Transverse colon (tissue), 4 donors: ENCODE data around the gene HMCN2. TPM values are rescaled to one million over a fixed set of nuclear protein-coding genes. Genes with fewer than 3 reads are reported as not detected.

Source experiments
- DNase-seq: peaks from one replicate; pipeline ENCODE4 v3.0.0-alpha.2; 2019
- H3K27ac ChIP-seq, 4 donors: fragments of 200-600 bp; sonication (generic); 2 replicates each; pipeline ENCODE4 v1.5.1; 2016 to 2018; ENCODE audit warnings: inconsistent platforms in 4 of 4
- H3K27me3 ChIP-seq: fragments of 200-600 bp; sonication (generic); 2 replicates; pipeline ENCODE4 v1.5.1; 2017; ENCODE audit warnings: inconsistent platforms
- H3K36me3 ChIP-seq, 4 donors: fragments of 200-600 bp; sonication (generic); 2 replicates each; pipeline ENCODE4 v1.5.1; 2017 to 2019; ENCODE audit warnings: inconsistent platforms in 4 of 4
- H3K4me1 ChIP-seq, 4 donors: fragments of 200-600 bp; sonication (generic); 2 replicates each; pipeline ENCODE4 v1.5.1; 2017 to 2020; ENCODE audit warnings: inconsistent platforms in 4 of 4
- H3K4me3 ChIP-seq, 4 donors: fragments of 200-600 bp; sonication (generic); 1 replicate in 1 of 4; 2 replicates in 3 of 4; pipeline versions ENCODE4 v1.5.1 to v1.6.1; 2017 to 2019; ENCODE audit warnings: inconsistent platforms in 4 of 4
- H3K9me3 ChIP-seq, 2 donors: fragments of 200-600 bp; sonication (generic); 2 replicates each; pipeline ENCODE4 v1.5.1; 2017 to 2019; ENCODE audit warnings: inconsistent platforms in 2 of 2
- EP300 ChIP-seq: sonication (generic); formaldehyde crosslinking; IDR thresholded peaks from one replicate; pipeline ENCODE4 v1.6.1; 2017; ENCODE audit warnings: antibody characterized with exemption, low read depth
- POLR2A ChIP-seq: fragments of 450-650 bp; IDR thresholded peaks from one replicate; pipeline ENCODE4 v1.6.1; 2016; ENCODE audit warnings: antibody characterized with exemption, mild to moderate bottlenecking, moderate library complexity
- POLR2AphosphoS5 ChIP-seq, 3 donors: sonication (generic); formaldehyde crosslinking; IDR thresholded peaks; one replicate each; pipeline ENCODE4 v1.6.1; 2016; ENCODE audit warnings: antibody characterized with exemption in 3 of 3
- WGBS, 2 donors: methylation state at CpG; one replicate each; pipeline ENCODE4 v1.1.5; 2018; ENCODE audit warnings: low coverage in 1 of 2; 5-methylcytosine and 5-hydroxymethylcytosine counted together
- in situ Hi-C, 4 donors: fragments of 200-750 bp; cut with MboI; loops; one replicate each; pipeline versions ENCODE4 v1.15.0 to v1.15.1; 2017; ENCODE audit warnings: low sequenced_read_pairs in 3 of 4, low pct_ligation_motif_present in 1 of 4, low pct_unique_long_range_greater_than_20kb in 1 of 4
- intact Hi-C: fragments of 100-400 bp; cut with DNase I; formaldehyde crosslinking; loops from one replicate; pipeline ENCODE4 v1.15.1; 2023; ENCODE audit warnings: low total_unique reads
- total RNA-seq, 4 donors: library from RNA; depleted of rRNA; stranded (reverse); fragments of >200 nt; gene quantifications; one replicate each; pipeline ENCODE4 v1.1.0, GENCODE V29; 2016
- TF ChIP-seq, protein P1 (sequence below), 5 experiments: fragments of 200-600 bp in 3 of 5; fragments of 450-650 bp in 2 of 5; sonication (generic) in 3 of 5; IDR thresholded peaks; 1 replicate in 2 of 5; 2 replicates in 3 of 5; pipeline ENCODE4 v1.5.1; 2016 to 2017; ENCODE audit warnings: antibody characterized with exemption in 5 of 5, inconsistent platforms in 3 of 5, mild to moderate bottlenecking in 2 of 5, moderate library complexity in 1 of 5

HMCN2 gene
- total RNA-seq, 4 donors from 2014 or later: 7.8 to 40.0 (median 15.2) TPM

GRCh38 chr9:130459941-130460669 lies 194.5 kb downstream of the HMCN2 start:
- Histone ChIP-seq H3K4me1 (no peaks in the 10 kb centered on the region), H3K9me3 (no peaks in the 10 kb centered on the region), H3K27ac (no peak overlapping the region), H3K4me3 (no peak overlapping the region), H3K36me3 (no peaks in the 10 kb centered on the region), H3K27me3 (no peaks in the 10 kb centered on the region)
- no peak for TF ChIP-seq EP300
- TF ChIP-seq POLR2AphosphoS5 (IDR thresholded peaks at IDR 0.05): no peak
- no peak for TF ChIP-seq POLR2A
- TF ChIP-seq, protein P1, sequence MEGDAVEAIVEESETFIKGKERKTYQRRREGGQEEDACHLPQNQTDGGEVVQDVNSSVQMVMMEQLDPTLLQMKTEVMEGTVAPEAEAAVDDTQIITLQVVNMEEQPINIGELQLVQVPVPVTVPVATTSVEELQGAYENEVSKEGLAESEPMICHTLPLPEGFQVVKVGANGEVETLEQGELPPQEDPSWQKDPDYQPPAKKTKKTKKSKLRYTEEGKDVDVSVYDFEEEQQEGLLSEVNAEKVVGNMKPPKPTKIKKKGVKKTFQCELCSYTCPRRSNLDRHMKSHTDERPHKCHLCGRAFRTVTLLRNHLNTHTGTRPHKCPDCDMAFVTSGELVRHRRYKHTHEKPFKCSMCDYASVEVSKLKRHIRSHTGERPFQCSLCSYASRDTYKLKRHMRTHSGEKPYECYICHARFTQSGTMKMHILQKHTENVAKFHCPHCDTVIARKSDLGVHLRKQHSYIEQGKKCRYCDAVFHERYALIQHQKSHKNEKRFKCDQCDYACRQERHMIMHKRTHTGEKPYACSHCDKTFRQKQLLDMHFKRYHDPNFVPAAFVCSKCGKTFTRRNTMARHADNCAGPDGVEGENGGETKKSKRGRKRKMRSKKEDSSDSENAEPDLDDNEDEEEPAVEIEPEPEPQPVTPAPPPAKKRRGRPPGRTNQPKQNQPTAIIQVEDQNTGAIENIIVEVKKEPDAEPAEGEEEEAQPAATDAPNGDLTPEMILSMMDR (IDR thresholded peaks at IDR 0.05): no peak
- in situ Hi-C loops: loop anchor here (5.0 to 10.0 kb wide), 3 partner anchors 215 to 225 kb away; no protein-coding TSS in a partner anchor
- DNase-seq: no peak
- intact Hi-C loops: loop anchor here (2.0 kb wide), 1 partner anchor 223 kb away; no protein-coding TSS in a partner anchor
- 71 to 75% methylated on average over 1 to 9 of the region's 11 CpGs for WGBS, 2 donors

- in situ Hi-C loops: loop anchor here in 1 of 4 donors (10.0 kb wide), 1 partner anchor 214 kb away; no protein-coding TSS in a partner anchor
- Histone ChIP-seq H3K27me3 (no peaks in the 10 kb centered on the region), H3K27ac (no peak overlapping the region), H3K4me1 (no peaks in the 10 kb centered on the region), H3K4me3 (no peak overlapping the region), H3K9me3 (no peaks in the 10 kb centered on the region), H3K36me3 (no peaks in the 10 kb centered on the region)
- TF ChIP-seq, protein P1 (IDR thresholded peaks at IDR 0.05): peak; percentile 79 to 95 (median 92)
- TF ChIP-seq POLR2A: no peak
- intact Hi-C loops: loop anchor here (2.0 kb wide), 1 partner anchor 222 kb away; no protein-coding TSS in a partner anchor
- 22% methylated on average over 21 of the region's 22 CpGs; no CpG with 5 or more reads in 1 of the 2 donors for WGBS, 2 donors
- DNase-seq: peak; percentile 63
Measured at GRCh38 chr9:130461218-130461630, 195.7 kb downstream of the HMCN2 start.

DNA sequence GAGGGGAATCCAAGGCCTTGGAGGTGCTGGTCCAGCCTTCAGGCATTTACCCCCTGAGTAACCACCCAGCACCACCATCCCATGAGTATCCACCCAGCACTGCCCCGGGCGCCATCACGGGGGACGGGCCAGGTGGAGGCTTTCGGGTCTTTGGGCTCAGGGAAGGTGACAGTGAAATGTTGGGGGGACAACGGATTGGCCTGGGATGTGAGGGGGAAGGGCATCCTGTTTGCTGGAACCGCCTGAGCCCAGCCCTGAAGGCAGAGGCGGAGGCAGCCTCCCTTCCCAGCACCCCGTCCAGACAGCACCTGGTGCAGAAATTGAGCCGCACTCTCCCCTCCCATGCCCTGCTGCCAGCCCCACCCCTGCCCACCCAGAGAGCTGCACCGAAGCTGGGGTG lies 196.2 kb downstream of the HMCN2 start:
- no peak for TF ChIP-seq POLR2AphosphoS5 (IDR thresholded peaks at IDR 0.05)
- no peak for TF ChIP-seq POLR2A
- no peak for TF ChIP-seq EP300
- TF ChIP-seq, protein P1 (IDR thresholded peaks at IDR 0.05): no peak
- Histone ChIP-seq H3K27me3 (no peaks in the 10 kb centered on the region), H3K9me3 (no peaks in the 10 kb centered on the region), H3K4me1 (no peaks in the 10 kb centered on the region), H3K4me3 (no peak overlapping the region), H3K27ac (no peak overlapping the region), H3K36me3 (no peaks in the 10 kb centered on the region)
- WGBS, 2 donors: 80% methylated on average over 10 of the region's 11 CpGs; no CpG with 5 or more reads in 1 of the 2 donors
- in situ Hi-C loops (loop anchor here in 1 of 4 donors (10.0 kb wide), 1 partner anchor 213 kb away; no protein-coding TSS in a partner anchor), intact Hi-C loops (loop anchor here (2.0 kb wide), 1 partner anchor 221 kb away; no protein-coding TSS in a partner anchor)
- no peak for DNase-seq

DNA sequence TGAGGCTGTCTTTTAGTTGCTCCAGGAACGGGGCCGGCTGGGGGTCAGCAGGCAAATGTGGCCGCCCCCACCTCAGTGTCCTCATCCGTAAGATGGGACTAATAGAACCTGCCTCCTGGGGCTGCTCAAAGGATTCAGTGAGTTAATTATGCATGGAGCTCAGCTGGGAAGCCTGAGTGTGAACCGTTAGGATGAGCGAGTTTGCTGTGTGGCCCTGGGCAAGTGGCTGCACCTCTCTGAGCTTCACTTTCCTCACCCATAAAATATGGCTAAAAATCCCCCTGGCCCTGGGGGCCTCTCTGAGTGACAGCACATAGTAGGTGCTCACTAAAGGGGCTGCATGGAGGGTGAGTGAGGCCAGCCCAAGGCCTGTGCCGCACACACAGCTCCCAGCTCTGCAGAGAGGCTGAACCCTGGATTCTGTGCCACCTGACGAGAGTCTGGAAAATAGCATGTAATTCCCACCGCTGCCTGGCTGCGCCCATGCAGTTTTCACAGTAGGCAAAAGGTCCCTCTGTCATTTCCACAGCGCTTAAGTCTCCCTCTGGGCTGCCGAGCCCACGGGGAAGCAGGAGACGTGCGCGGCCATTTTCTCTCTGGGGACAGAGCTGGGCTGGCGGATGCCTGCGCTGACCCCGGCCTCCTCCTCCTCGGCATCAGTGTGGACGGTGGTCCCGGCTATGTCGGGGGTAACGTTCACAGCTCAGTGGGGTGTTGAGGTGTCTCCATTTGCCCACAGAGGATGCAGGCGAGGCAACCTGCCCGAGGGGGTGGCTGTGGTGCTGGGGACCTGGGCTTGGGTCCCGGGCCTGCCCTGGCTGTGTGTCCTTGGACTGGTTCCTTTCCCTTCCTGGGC lies 197.4 kb downstream of the HMCN2 start:
- 87% methylated on average over 24 of the region's 27 CpGs; no CpG with 5 or more reads in 1 of the 2 donors for WGBS, 2 donors
- intact Hi-C loops: no loop called here
- Histone ChIP-seq H3K36me3 (no peaks in the 10 kb centered on the region), H3K4me1 (no peaks in the 10 kb centered on the region), H3K9me3 (no peaks in the 10 kb centered on the region), H3K27ac (no peak overlapping the region), H3K27me3 (peaks cover 3% of the 10 kb centered on the region), H3K4me3 (no peak overlapping the region)
- TF ChIP-seq POLR2A (no peak), EP300 (no peak), POLR2AphosphoS5 (IDR thresholded peaks at IDR 0.05) (no peak)
- TF ChIP-seq, protein P1 (IDR thresholded peaks at IDR 0.05): no peak
- in situ Hi-C loops: loop anchor here in 1 of 4 donors (10.0 kb wide), 1 partner anchor 212 kb away; no protein-coding TSS in a partner anchor
- DNase-seq: no peak
